Pancreas (tissue), 10 donors: ENCODE measurements around the gene ASIC3. TPM values are rescaled to one million over a fixed set of nuclear protein-coding genes. Genes with fewer than 3 reads are reported as not detected.

Source experiments
- ATAC-seq, 4 donors: fragments of 200-7000 bp; cut with Tn5 transposase; one replicate each; pipeline versions ENCODE4 v1.8.0 to v1.9.1; 2020; ENCODE audit warnings: mild to moderate bottlenecking in 4 of 4, moderate library complexity in 4 of 4
- DNase-seq, 6 donors: peaks; one replicate each; pipeline ENCODE4 v3.0.0-alpha.2; 2020
- FAIRE-seq: peaks from 2 replicates; lab custom pipeline; 2012; peaks lifted over from hg19 to GRCh38; lab: Jason Lieb, UNC
- H3K27ac ChIP-seq, 4 donors: fragments of 200-600 bp; sonication (generic); 1 replicate in 3 of 4; 2 replicates in 1 of 4; pipeline versions ENCODE4 v1.5.0 to v1.8.0; 2020
- H3K27me3 ChIP-seq, 4 donors: fragments of 200-600 bp; one replicate each; pipeline ENCODE4 v1.8.0; 2021
- H3K36me3 ChIP-seq, 3 donors: fragments of 200-600 bp; sonication (generic) in 1 of 3; one replicate each; pipeline versions ENCODE4 v1.5.0 to v1.8.0; 2020 to 2021
- H3K4me1 ChIP-seq, 3 donors: fragments of 200-600 bp; one replicate each; pipeline ENCODE4 v1.8.0; 2021
- H3K4me3 ChIP-seq, 4 donors: fragments of 200-600 bp; sonication (generic) in 2 of 4; one replicate each; pipeline versions ENCODE4 v1.5.0 to v1.8.0; 2020 to 2021
- H3K9me3 ChIP-seq, 4 donors: fragments of 200-600 bp; one replicate each; pipeline ENCODE4 v1.8.0; 2021
- CTCF ChIP-seq, 4 donors: fragments of 200-600 bp; sonication (generic) in 3 of 4; IDR thresholded peaks; one replicate each; pipeline versions ENCODE4 v1.5.0 to v1.8.0; 2021; ENCODE audit warnings: antibody characterized with exemption in 4 of 4
- WGBS, 2 donors: extraction: QIAGEN DNeasy Blood & Tissue Kit; methylation state at CpG; one replicate each; pipeline ENCODE4 v1.1.7; 2013; 5-methylcytosine and 5-hydroxymethylcytosine counted together
- intact Hi-C, 3 donors: fragments of 100-400 bp; cut with DNase I; formaldehyde crosslinking; loops; one replicate each; pipeline versions ENCODE4 v1.11.1 to v1.14.2; 2022
- polyA plus RNA-seq, 2 donors: library from polyadenylated mRNA; stranded (reverse); fragments of 200-250 nt; gene quantifications; one replicate each; pipeline ENCODE4 v1.2.3, GENCODE V29; 2013
- total RNA-seq, 6 donors: library from RNA; stranded (reverse); fragmentation: NEBNext Ultra II Directional in 4 of 6; extraction: Animal tissue kit (Norgen Biotek cat#: 25700) in 4 of 6; gene quantifications; one replicate each; pipeline versions ENCODE4 v1.2.1 to v1.2.4, GENCODE V29; 2021 to 2023
- donor health status: healthy with polysubstance abuse.
- donor health status: DM: no; HTN: no; CAD: no; lungs with moderate emphysema.
- donor health status: DM: no; HTN: no; CAD: no.
- donor health status: control.
- donor health status: control.
- donor health status: Bipolar disorder and iron deficiency.
- donor health status: DM: yes; HTN: yes; CAD: no.
- donor health status: DM: no; HTN: no; CAD: no.
- donor health status: DM: no; HTN: no; CAD: no.
- donor health status: DM: yes; HTN: yes; CAD: no.

ASIC3 gene
- total and polyA plus RNA-seq, 8 donors = 0.47 to 8.7 (median 0.83) TPM

GRCh38 chr7:151080067-151080521, 31.8 kb downstream of the ASIC3 start:
- WGBS, 2 donors = 1% methylated on average over 31 of the region's 31 CpGs
- Histone ChIP-seq H3K27ac (peak overlapping the region; percentile 74 to 85 (median 81)), H3K9me3 (no peaks in the 10 kb centered on the region), H3K4me1 (peaks cover 22 to 37% (median 25%) of the 10 kb centered on the region in 3 donors), H3K36me3 (peaks cover 0 to 7% (median 0%) of the 10 kb centered on the region in 3 donors), H3K27me3 (no peaks in the 10 kb centered on the region), H3K4me3 (peak overlapping the region; percentile 90 to 99 (median 94))
- intact Hi-C loops = no loop called here
- ATAC-seq (peak; percentile 15 to 24 (median 21)), DNase-seq (peak in 1 of 6 donors; percentile 77), FAIRE-seq (no peak)
- no peak for TF ChIP-seq CTCF (IDR thresholded peaks at IDR 0.05)

GRCh38 chr7:151080522-151081169, 32.3 kb downstream of the ASIC3 start, which contains the start of gene FASTK:
TSS of gene FASTK (minus strand) at chr7:151080809. CDS start at chr7:151080766, 43 bp downstream.
- WGBS, 2 donors = 0 to 1% methylated on average over 47 to 66 of the region's 66 CpGs
- Histone ChIP-seq H3K27me3 (no peaks in the 10 kb centered on the region), H3K4me1 (peaks cover 27 to 37% (median 30%) of the 10 kb centered on the region in 3 donors), H3K4me3 (peak within 1 kb of the TSS; percentile 90 to 99 (median 94)), H3K27ac (peak within 1 kb of the TSS; percentile 74 to 85 (median 81)), H3K9me3 (no peaks in the 10 kb centered on the region), H3K36me3 (peaks cover 0 to 1% (median 0%) of the 10 kb centered on the region in 3 donors)
- ATAC-seq (peak; percentile 83 to 90 (median 86)), DNase-seq (peak; percentile 88 to 96 (median 92)), FAIRE-seq (no peak)
- intact Hi-C loops = no loop called here
- no peak for TF ChIP-seq CTCF (IDR thresholded peaks at IDR 0.05)

GRCh38 chr7:151081170-151082101, 33.1 kb downstream of the ASIC3 start:
- FAIRE-seq = no peak
- TF ChIP-seq CTCF (IDR thresholded peaks at IDR 0.05) = no peak
- intact Hi-C loops = no loop called here
- peaks cover 29 to 37% (median 32%) of the 10 kb centered on the region in 3 donors for H3K4me1 ChIP-seq
- ATAC-seq = peak in 3 of 4 donors; percentile 2 to 13 (median 10)
- WGBS, 2 donors = 17% methylated on average over 58 to 64 of the region's 64 CpGs
- no peaks in the 10 kb centered on the region for H3K36me3 ChIP-seq
- no peaks in the 10 kb centered on the region for H3K9me3 ChIP-seq
- peak overlapping the region; percentile 74 to 85 (median 81) for H3K27ac ChIP-seq
- H3K27me3 ChIP-seq = no peaks in the 10 kb centered on the region
- peak in 4 of 6 donors; percentile 50 to 86 (median 62) for DNase-seq
- H3K4me3 ChIP-seq = peak overlapping the region; percentile 90 to 99 (median 94)

- Histone ChIP-seq H3K4me3 (peak overlapping the region; percentile 53 to 99 (median 92)), H3K27ac (peak overlapping the region; percentile 53 to 86 (median 85)), H3K36me3 (no peaks in the 10 kb centered on the region), H3K27me3 (no peaks in the 10 kb centered on the region), H3K4me1 (peaks cover 29 to 37% (median 32%) of the 10 kb centered on the region in 3 donors), H3K9me3 (no peaks in the 10 kb centered on the region)
- intact Hi-C loops = no loop called here
- DNase-seq (peak in 2 of 6 donors; percentile 32 to 78), ATAC-seq (no peak), FAIRE-seq (no peak)
- WGBS, 2 donors = 33 to 34% methylated on average over 37 to 42 of the region's 42 CpGs
- TF ChIP-seq CTCF (IDR thresholded peaks at IDR 0.05) = no peak
These were observed 34.1 kb downstream of the ASIC3 start for GRCh38 chr7:151082141-151083070.
